MM.1S (cell line): ENCODE measurements around the gene UNC93A.

Source experiments
- CTCF ChIP-seq: fragments of 300-600 bp; sonication (generic); IDR thresholded peaks from 2 replicates; pipeline ENCODE4 v1.5.1; 2016; ENCODE audit warnings: antibody characterized with exemption, low read length, mixed read lengths
- EZH2 ChIP-seq: fragments of 300-600 bp; sonication (generic); optimal IDR thresholded peaks from 2 replicates; pipeline ENCODE3; 2017; ENCODE audit warnings: low read depth, mild to moderate bottlenecking, antibody characterized with exemption, low read length, mixed read lengths

- TF ChIP-seq CTCF (no peak), EZH2 (no peak)
Observed at GRCh38 chr6:167302796-167303195, 11.7 kb downstream of the UNC93A start.
